Right lobe of liver (tissue), 4 donors: ENCODE data around the gene TGFB1.

Experiments
- POLR2A ChIP-seq: fragments of 450-650 bp; IDR thresholded peaks from one replicate; pipeline ENCODE4 v1.6.1; 2017; ENCODE audit warnings: antibody characterized with exemption, mild to moderate bottlenecking
- TF ChIP-seq, protein P1 (sequence below), 4 donors: fragments of 200-600 bp in 3 of 4; fragments of 450-650 bp in 1 of 4; IDR thresholded peaks; one replicate each; pipeline versions ENCODE4 v1.5.1 to v1.8.0; 2016 to 2022; ENCODE audit warnings: antibody characterized with exemption in 4 of 4, mild to moderate bottlenecking in 2 of 4
- donor health status: DM: no; HTN: no; CAD: no.
- donor health status: DM: no; HTN: no; CAD: no.
- donor health status: DM: no; HTN: yes; CAD: no.

DNA sequence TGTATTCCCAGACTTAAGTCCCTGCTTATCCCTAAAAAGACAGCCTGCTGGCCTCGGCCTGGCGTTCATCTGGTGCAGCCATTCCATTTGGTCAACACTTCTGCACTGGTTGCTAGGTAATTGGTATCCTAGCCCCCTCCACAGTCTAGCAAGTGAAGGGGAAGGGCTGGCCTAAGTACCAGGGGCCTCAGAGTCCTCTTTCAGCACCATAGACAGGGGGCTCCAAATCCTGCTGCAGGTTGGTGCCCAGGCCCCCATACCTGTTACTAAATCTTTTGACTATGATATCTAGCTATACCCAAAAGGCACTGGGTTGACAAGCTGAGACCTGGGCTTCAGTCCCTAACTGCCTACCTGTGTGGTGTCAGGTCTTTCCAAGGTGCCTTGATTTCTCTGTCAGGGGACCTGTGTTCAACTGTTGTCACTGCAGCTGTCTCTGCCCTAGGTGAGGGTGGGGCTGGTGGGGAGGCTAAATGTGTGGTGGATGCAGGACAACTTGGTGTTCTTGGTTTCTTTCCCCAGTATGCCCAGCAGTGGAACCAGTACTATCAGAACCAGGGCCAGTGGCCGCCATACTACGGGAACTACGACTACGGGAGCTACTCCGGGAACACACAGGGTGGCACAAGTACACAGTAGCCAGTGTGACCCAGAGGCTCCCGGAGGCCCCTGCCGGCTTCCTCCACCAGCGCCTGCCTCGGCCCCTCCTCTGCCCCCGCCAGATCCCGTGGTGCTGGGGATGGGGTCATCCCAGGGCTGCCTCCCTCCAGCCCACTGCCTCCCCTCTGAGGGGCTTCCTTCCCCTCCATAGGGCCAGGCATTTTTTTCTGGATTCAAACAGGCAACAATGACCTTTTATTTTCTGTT, 47.6 kb downstream of the TGFB1 start:
- TF ChIP-seq, protein P1, sequence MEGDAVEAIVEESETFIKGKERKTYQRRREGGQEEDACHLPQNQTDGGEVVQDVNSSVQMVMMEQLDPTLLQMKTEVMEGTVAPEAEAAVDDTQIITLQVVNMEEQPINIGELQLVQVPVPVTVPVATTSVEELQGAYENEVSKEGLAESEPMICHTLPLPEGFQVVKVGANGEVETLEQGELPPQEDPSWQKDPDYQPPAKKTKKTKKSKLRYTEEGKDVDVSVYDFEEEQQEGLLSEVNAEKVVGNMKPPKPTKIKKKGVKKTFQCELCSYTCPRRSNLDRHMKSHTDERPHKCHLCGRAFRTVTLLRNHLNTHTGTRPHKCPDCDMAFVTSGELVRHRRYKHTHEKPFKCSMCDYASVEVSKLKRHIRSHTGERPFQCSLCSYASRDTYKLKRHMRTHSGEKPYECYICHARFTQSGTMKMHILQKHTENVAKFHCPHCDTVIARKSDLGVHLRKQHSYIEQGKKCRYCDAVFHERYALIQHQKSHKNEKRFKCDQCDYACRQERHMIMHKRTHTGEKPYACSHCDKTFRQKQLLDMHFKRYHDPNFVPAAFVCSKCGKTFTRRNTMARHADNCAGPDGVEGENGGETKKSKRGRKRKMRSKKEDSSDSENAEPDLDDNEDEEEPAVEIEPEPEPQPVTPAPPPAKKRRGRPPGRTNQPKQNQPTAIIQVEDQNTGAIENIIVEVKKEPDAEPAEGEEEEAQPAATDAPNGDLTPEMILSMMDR (IDR thresholded peaks at IDR 0.05), result no peak
- no peak for TF ChIP-seq POLR2A
